IMR-90 (cell line): ENCODE data around the gene PLCG2.

Experiments used
- CTCF ChIP-seq: conservative IDR thresholded peaks from 2 replicates; pipeline ENCODE4 v1.5.1; 2012; ENCODE audit warnings: mild to moderate bottlenecking, low read depth, low read length, improper control_type of control experiment
- MXI1 ChIP-seq: IDR thresholded peaks from 2 replicates; pipeline ENCODE4 v1.6.1; 2012; ENCODE audit warnings: low read depth, mild to moderate bottlenecking, low read length, moderate library complexity, borderline replicate concordance
- POLR2A ChIP-seq: IDR thresholded peaks from 2 replicates; pipeline ENCODE4 v1.6.1; 2012; ENCODE audit warnings: mild to moderate bottlenecking, low read depth, low read length
- RCOR1 ChIP-seq: IDR thresholded peaks from 2 replicates; pipeline ENCODE4 v1.6.1; 2012; ENCODE audit warnings: mild to moderate bottlenecking, low read length, improper control_type of control experiment; ENCODE audit not compliant: insufficient replicate concordance
- RFX5 ChIP-seq: IDR thresholded peaks from 2 replicates; pipeline ENCODE4 v1.8.0; 2012; ENCODE audit warnings: low read depth, mild to moderate bottlenecking, low read length, moderate library complexity

- TF ChIP-seq CTCF (no peak), RCOR1 (no peak), POLR2A (no peak), MXI1 (no peak), RFX5 (no peak)
Measured at GRCh38 chr16:81869326-81869725, 90.2 kb downstream of the PLCG2 start.
